ENCODE results near the gene LUC7L.
"Not testable (repeated sequence)": the region's sequence is repeated elsewhere in the genome, so short reads cannot be mapped to it uniquely, and the experiment has no call there.

The LUC7L gene

GRCh38 chr16:178668-179015, 50.6 kb downstream of the LUC7L start:
- no peak for DNase-seq

GRCh38 chr16:177981-178667, 51.1 kb downstream of the LUC7L start:
- no peak for DNase-seq

GRCh38 chr16:177394-177822, 51.8 kb downstream of the LUC7L start:
- DNase-seq: no peak

- DNase-seq: not testable (repeated sequence)
These were observed 52.5 kb downstream of the LUC7L start, which contains the start of gene HBA1 for GRCh38 chr16:176477-177382. Gene HBA1, plus strand, starts transcription at chr16:176680. Its CDS starts 37 bp downstream, at chr16:176717.

- not testable (repeated sequence) for DNase-seq
These were observed 53.2 kb downstream of the LUC7L start for GRCh38 chr16:176006-176405.

GRCh38 chr16:175011-175949, 54.0 kb downstream of the LUC7L start:
- DNase-seq: no peak

- not testable (repeated sequence) for DNase-seq
These were observed 55.1 kb downstream of the LUC7L start for GRCh38 chr16:173928-174769.

GRCh38 chr16:173211-173854, 55.9 kb downstream of the LUC7L start:
- DNase-seq: not testable (repeated sequence)

GRCh38 chr16:172374-172941, 56.8 kb downstream of the LUC7L start, which contains the start of gene HBA2:
Gene HBA2, plus strand, starts transcription at chr16:172876. Its CDS starts 37 bp downstream, at chr16:172913.
- not testable (repeated sequence) for DNase-seq

- DNase-seq: no peak
These were observed 58.5 kb downstream of the LUC7L start for GRCh38 chr16:170788-171187.

- not testable (repeated sequence) for DNase-seq
These were observed 59.2 kb downstream of the LUC7L start for GRCh38 chr16:170088-170507.

GRCh38 chr16:169014-169413, 60.2 kb downstream of the LUC7L start:
- no peak for DNase-seq

- no peak for DNase-seq
These were observed 60.8 kb downstream of the LUC7L start for GRCh38 chr16:168424-168823.

GRCh38 chr16:167122-167690, 62.0 kb downstream of the LUC7L start:
- DNase-seq: no peak

- no peak for DNase-seq
These were observed 62.7 kb downstream of the LUC7L start for GRCh38 chr16:166375-167121.

- no peak for DNase-seq
These were observed 63.5 kb downstream of the LUC7L start, which contains the start of gene HBM for GRCh38 chr16:165539-166374. Gene HBM, plus strand, starts transcription at chr16:165978. Its CDS starts 20 bp downstream, at chr16:165998.

GRCh38 chr16:164827-165538, 64.3 kb downstream of the LUC7L start:
- DNase-seq: no peak

Data from stimulated activated CD4-positive, alpha-beta T cell treated with anti-CD3 and anti-CD28 coated beads, Interleukin-2, amount 100 ng/mL, for 48 hours (primary cell).